Activated CD4-positive, alpha-beta T cell treated with anti-CD3 and anti-CD28 coated beads, Interleukin-2, amount 10 ng/mL, durations not matched to agents 7 days and 5 days (primary cell): ENCODE data around the gene RNF31. TPM values are rescaled to one million over a fixed set of nuclear protein-coding genes. Genes with fewer than 3 reads are reported as not detected.
"Not testable (repeated sequence)": the region's sequence is repeated elsewhere in the genome, so short reads cannot be mapped to it uniquely, and the experiment has no call there.

ENCODE experiments used
- CTCF ChIA-PET: fragments of 350-600 bp; sonication (Branson Sonifier 250); formaldehyde crosslinking; loops from one replicate; lab custom pipeline; 2021; ENCODE audit warnings: antibody characterized with exemption; lab: Charles Lee
- POLR2A ChIA-PET: fragments of 350-600 bp; sonication (Branson Sonifier 250); formaldehyde crosslinking; loops from one replicate; lab custom pipeline; 2021; ENCODE audit warnings: antibody characterized with exemption; lab: Charles Lee
- DNase-seq: peaks from one replicate; pipeline ENCODE4 v3.0.0-alpha.2; 2020
- H3K27ac Mint-ChIP-seq: one replicate; pipeline ENCODE4 v1.8.0; 2021; ENCODE audit warnings: mild to moderate bottlenecking, moderate library complexity, mixed read lengths
- H3K27me3 Mint-ChIP-seq: one replicate; pipeline ENCODE4 v1.8.0; 2021; ENCODE audit warnings: mixed read lengths
- H3K36me3 Mint-ChIP-seq: one replicate; pipeline ENCODE4 v1.8.0; 2021; ENCODE audit warnings: low read depth, mixed read lengths
- H3K4me1 Mint-ChIP-seq: one replicate; pipeline ENCODE4 v1.8.0; 2021; ENCODE audit warnings: mixed read lengths
- H3K4me3 Mint-ChIP-seq: one replicate; pipeline ENCODE4 v1.8.0; 2021; ENCODE audit warnings: mild to moderate bottlenecking, moderate library complexity, mixed read lengths
- H3K9me3 Mint-ChIP-seq: one replicate; pipeline ENCODE4 v1.8.0; 2021; ENCODE audit warnings: mixed read lengths
- total RNA-seq, 2 experiments: library from RNA; stranded (reverse); gene quantifications; one replicate each; pipeline ENCODE4 v1.2.3, GENCODE V29; 2021

The RNF31 gene
- 100 to 1,000 TPM; 147 to 160 TPM for total RNA-seq

GRCh38 chr14:24146978-24147760 is at the start of gene RNF31:
Gene RNF31 (plus strand): TSS chr14:24147498. CDS start chr14:24147699, 201 bp downstream.
- no peaks in the 10 kb centered on the region for H3K27me3 Mint-ChIP-seq
- CTCF ChIA-PET: interaction anchor here (0.7 to 4.6 kb wide), 8 partner anchors 10 to 284 kb away, joined by 3 to 69 read pairs (median 6); partner anchors contain the start of genes IRF9, KHNYN, MDP1 and PSME1
- H3K36me3 Mint-ChIP-seq: peaks cover 78% of the 10 kb centered on the region
- H3K27ac Mint-ChIP-seq: peak within 1 kb of the TSS; percentile 99
- POLR2A ChIA-PET: interaction anchor here (1.2 to 3.6 kb wide), 5 partner anchors 10 to 99 kb away, joined by 3 to 25 read pairs (median 7); partner anchors contain the start of genes DCAF11, IRF9, NRL and PSME1
- H3K4me3 Mint-ChIP-seq: peak within 1 kb of the TSS; percentile 100
- peaks cover 68% of the 10 kb centered on the region for H3K4me1 Mint-ChIP-seq
- no peaks in the 10 kb centered on the region for H3K9me3 Mint-ChIP-seq
- peak; percentile 100 for DNase-seq

- Mint-ChIP-seq H3K4me1 (peaks cover 20% of the 10 kb centered on the region), H3K4me3 (no peak overlapping the region), H3K36me3 (peaks cover 51% of the 10 kb centered on the region), H3K27me3 (no peaks in the 10 kb centered on the region), H3K27ac (no peak overlapping the region), H3K9me3 (no peaks in the 10 kb centered on the region)
- ChIA-PET CTCF (interaction anchor here (0.6 to 9.6 kb wide), 5 partner anchors 8 to 267 kb away, joined by 3 to 138 read pairs (median 3); partner anchors contain the start of genes DCAF11 and NRL), POLR2A (no interaction called here)
- no peak for DNase-seq
Observed at GRCh38 chr14:24098229-24098926, 48.9 kb upstream of the RNF31 start.

GRCh38 chr14:24098927-24099813 is 48.1 kb upstream of the RNF31 start:
- POLR2A ChIA-PET: no interaction called here
- no peaks in the 10 kb centered on the region for H3K27me3 Mint-ChIP-seq

GRCh38 chr14:24100197-24100981 is 46.9 kb upstream of the RNF31 start:
- no peak for DNase-seq
- Mint-ChIP-seq H3K9me3 (no peaks in the 10 kb centered on the region), H3K27me3 (no peaks in the 10 kb centered on the region), H3K4me3 (no peak overlapping the region), H3K4me1 (peaks cover 13% of the 10 kb centered on the region), H3K36me3 (peaks cover 60% of the 10 kb centered on the region), H3K27ac (peak overlapping the region; percentile 29)
- CTCF ChIA-PET: interaction anchor here (0.9 to 1.4 kb wide), 2 partner anchors 8 to 10 kb away, joined by 3 read pairs; no protein-coding TSS in a partner anchor
- POLR2A ChIA-PET: no interaction called here

More at GRCh38 chr14:24098927-24099813, 48.1 kb upstream of the RNF31 start:
- CTCF ChIA-PET: interaction anchor here (0.7 to 9.6 kb wide), 2 partner anchors 7 to 18 kb away, joined by 3 to 138 read pairs; no protein-coding TSS in a partner anchor
- no peak overlapping the region for H3K4me3 Mint-ChIP-seq
- DNase-seq: no peak
- H3K4me1 Mint-ChIP-seq: peaks cover 15% of the 10 kb centered on the region
- no peaks in the 10 kb centered on the region for H3K9me3 Mint-ChIP-seq
- no peak overlapping the region for H3K27ac Mint-ChIP-seq
- H3K36me3 Mint-ChIP-seq: peaks cover 59% of the 10 kb centered on the region

GRCh38 chr14:24100982-24101494 is 46.3 kb upstream of the RNF31 start:
- ChIA-PET CTCF (interaction anchor here (0.9 to 1.4 kb wide), 2 partner anchors 8 to 10 kb away, joined by 3 read pairs; no protein-coding TSS in a partner anchor), POLR2A (no interaction called here)
- Mint-ChIP-seq H3K4me3 (no peak overlapping the region), H3K9me3 (no peaks in the 10 kb centered on the region), H3K36me3 (peaks cover 58% of the 10 kb centered on the region), H3K27ac (no peak overlapping the region), H3K27me3 (no peaks in the 10 kb centered on the region), H3K4me1 (peaks cover 11% of the 10 kb centered on the region)
- DNase-seq: no peak

GRCh38 chr14:24102357-24103048 is 44.8 kb upstream of the RNF31 start:
- H3K27ac Mint-ChIP-seq: no peak overlapping the region
- no peaks in the 10 kb centered on the region for H3K9me3 Mint-ChIP-seq
- ChIA-PET CTCF (interaction anchor here (0.6 to 9.3 kb wide), 6 partner anchors 8 to 169 kb away, joined by 3 to 138 read pairs (median 6); partner anchors contain the start of genes DCAF11, IRF9, NRL and PCK2), POLR2A (no interaction called here)
- peaks cover 52% of the 10 kb centered on the region for H3K36me3 Mint-ChIP-seq
- DNase-seq: no peak
- no peaks in the 10 kb centered on the region for H3K27me3 Mint-ChIP-seq
- H3K4me1 Mint-ChIP-seq: peaks cover 14% of the 10 kb centered on the region
- no peak overlapping the region for H3K4me3 Mint-ChIP-seq

GRCh38 chr14:24103451-24103850 is 43.8 kb upstream of the RNF31 start:
- H3K27me3 Mint-ChIP-seq: no peaks in the 10 kb centered on the region
- no peaks in the 10 kb centered on the region for H3K9me3 Mint-ChIP-seq
- H3K4me3 Mint-ChIP-seq: no peak overlapping the region
- ChIA-PET CTCF (interaction anchor here (1.0 to 9.3 kb wide), 4 partner anchors 9 to 58 kb away, joined by 3 to 138 read pairs (median 6); partner anchors contain the start of genes IRF9 and PCK2), POLR2A (no interaction called here)
- DNase-seq: no peak
- peaks cover 22% of the 10 kb centered on the region for H3K4me1 Mint-ChIP-seq
- no peak overlapping the region for H3K27ac Mint-ChIP-seq
- peaks cover 46% of the 10 kb centered on the region for H3K36me3 Mint-ChIP-seq

GRCh38 chr14:24105609-24106239 is 41.6 kb upstream of the RNF31 start:
- H3K27me3 Mint-ChIP-seq, H3K4me3 Mint-ChIP-seq, DNase-seq, POLR2A ChIA-PET, H3K9me3 Mint-ChIP-seq: not testable (repeated sequence)
- Mint-ChIP-seq H3K27ac (peak overlapping the region; percentile 72), H3K4me1 (peaks cover 37% of the 10 kb centered on the region), H3K36me3 (peaks cover 29% of the 10 kb centered on the region)
- CTCF ChIA-PET: interaction anchor here (0.8 to 9.3 kb wide), 3 partner anchors 12 to 26 kb away, joined by 3 to 138 read pairs (median 4); partner anchors contain the start of gene PCK2

GRCh38 chr14:24106672-24107271 is 40.5 kb upstream of the RNF31 start:
- Mint-ChIP-seq H3K4me1 (peaks cover 42% of the 10 kb centered on the region), H3K27me3 (no peaks in the 10 kb centered on the region), H3K9me3 (no peaks in the 10 kb centered on the region), H3K27ac (no peak overlapping the region), H3K36me3 (peaks cover 25% of the 10 kb centered on the region), H3K4me3 (no peak overlapping the region)
- no peak for DNase-seq
- ChIA-PET CTCF (interaction anchor here (1.2 to 9.3 kb wide), 3 partner anchors 13 to 54 kb away, joined by 4 to 138 read pairs (median 33); partner anchors contain the start of genes IRF9 and PCK2), POLR2A (interaction anchor here (0.6 kb wide), 2 partner anchors 8 to 55 kb away, joined by 3 to 4 read pairs; no protein-coding TSS in a partner anchor)
